HG03575 (cell line): ENCODE data around the gene RNASE2.
A peak's percentile ranks its signal among the peaks of the same experiment; 100 is the strongest.
"Not testable (repeated sequence)": the region's sequence is repeated elsewhere in the genome, so short reads cannot be mapped to it uniquely, and the experiment has no call there.

ENCODE experiments used
- ATAC-seq: cut with Tn5 transposase; IDR thresholded peaks from one replicate; pipeline ENCODE4 v1.9.1; 2021; ENCODE audit not compliant: unreplicated experiment, insufficient number of reproducible peaks, low FRiP score; ENCODE audit errors: extremely low read depth

RNASE2 gene

GRCh38 chr14:20978687-20979086 is 23.4 kb downstream of the RNASE2 start:
- no peak for ATAC-seq

GRCh38 chr14:20980906-20981305 is 25.6 kb downstream of the RNASE2 start:
- ATAC-seq, result no peak

- ATAC-seq, result no peak
These were observed 27.5 kb downstream of the RNASE2 start for GRCh38 chr14:20982646-20983369.

DNA sequence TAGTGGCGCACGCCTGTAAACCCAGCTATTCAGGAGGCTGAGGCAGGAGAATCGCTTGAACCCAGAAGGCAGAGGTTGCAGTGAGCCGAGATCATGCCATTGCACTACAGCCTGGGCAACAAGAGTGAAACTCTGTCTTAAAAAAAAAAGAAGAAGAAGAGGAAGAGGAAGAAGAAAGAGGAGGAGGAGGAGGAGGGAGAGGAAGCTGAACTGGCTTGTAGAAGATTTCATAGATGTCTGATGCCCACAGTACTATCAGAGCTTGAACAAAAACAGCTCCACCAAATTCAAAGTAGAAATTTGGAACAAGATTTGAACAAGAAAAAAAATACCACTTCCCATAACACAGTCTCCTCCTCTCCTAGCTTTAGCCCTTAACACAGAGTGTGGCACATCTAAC is 30.4 kb downstream of the RNASE2 start:
- not testable (repeated sequence) for ATAC-seq

GRCh38 chr14:20986811-20987210 is 31.5 kb downstream of the RNASE2 start:
- ATAC-seq, result no peak

- ATAC-seq, result no peak
These were observed 33.6 kb downstream of the RNASE2 start for GRCh38 chr14:20988717-20989470.

GRCh38 chr14:20989471-20989786 is 34.1 kb downstream of the RNASE2 start:
- no peak for ATAC-seq

GRCh38 chr14:20989787-20990600 is 34.7 kb downstream of the RNASE2 start, which contains the start of gene METTL17:
TSS of gene METTL17 (plus strand) at chr14:20989980. CDS start at chr14:20990003, 23 bp downstream.
- peak; percentile 82 for ATAC-seq

DNA sequence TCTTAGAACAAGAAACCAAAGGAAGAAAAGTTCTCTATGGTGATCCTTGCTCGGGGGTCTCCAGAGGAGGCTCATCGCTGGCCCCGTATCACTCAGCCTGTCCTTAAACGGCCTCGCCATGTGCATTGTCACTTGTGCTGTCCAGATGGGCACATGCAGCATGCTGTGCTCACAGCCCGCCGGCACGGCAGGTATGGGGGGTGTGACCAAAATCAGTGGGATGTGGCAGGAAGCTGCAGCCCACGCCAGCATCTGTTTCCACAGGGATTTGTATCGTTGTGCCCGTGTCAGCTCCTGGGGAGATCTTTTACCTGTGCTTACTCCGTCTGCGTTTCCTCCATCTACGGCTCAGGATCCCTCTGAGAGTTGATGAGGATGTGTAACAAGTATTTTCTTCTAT is 41.2 kb downstream of the RNASE2 start:
- ATAC-seq, result no peak

DNA sequence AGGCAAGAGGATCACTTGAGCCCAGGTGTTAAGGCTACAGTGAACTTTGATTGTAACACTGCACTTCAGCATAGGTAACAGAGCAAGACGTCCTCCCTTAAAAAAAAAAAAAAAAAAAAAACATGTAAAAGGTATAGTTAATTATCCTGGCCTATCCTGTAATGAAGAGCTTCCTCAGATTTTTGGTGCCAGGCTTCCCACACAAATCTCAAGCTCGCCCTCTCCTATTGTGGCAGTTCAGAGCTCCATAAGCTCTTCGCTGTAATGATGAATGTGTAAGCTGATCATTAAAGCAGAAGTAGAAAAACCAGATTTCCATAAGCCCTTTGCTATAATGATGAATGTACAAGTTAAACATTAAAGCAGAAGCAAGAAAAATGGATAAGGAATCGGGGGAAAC is 41.8 kb downstream of the RNASE2 start:
- no peak for ATAC-seq

GRCh38 chr14:20997564-20997963 is 42.3 kb downstream of the RNASE2 start:
- ATAC-seq, result no peak

DNA sequence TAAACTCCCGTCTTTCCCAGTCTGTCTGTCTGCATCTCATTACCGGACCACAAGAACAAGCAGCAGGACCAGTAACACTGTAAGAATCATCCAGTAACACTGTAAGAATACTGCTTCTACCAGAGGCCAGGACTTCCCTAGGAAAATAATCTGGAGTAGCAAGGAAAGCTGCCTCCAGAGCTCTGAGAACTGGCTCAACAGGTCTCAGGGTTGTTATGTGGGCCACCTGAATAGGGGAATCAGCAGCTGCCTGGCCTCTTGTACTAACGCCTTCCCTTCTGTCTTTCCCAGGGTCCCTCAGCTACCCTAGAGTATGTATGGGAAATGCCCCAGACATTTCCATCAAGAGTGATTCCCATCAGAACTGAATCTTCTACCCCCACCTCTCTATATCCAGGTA is 42.9 kb downstream of the RNASE2 start:
- ATAC-seq, result no peak

DNA sequence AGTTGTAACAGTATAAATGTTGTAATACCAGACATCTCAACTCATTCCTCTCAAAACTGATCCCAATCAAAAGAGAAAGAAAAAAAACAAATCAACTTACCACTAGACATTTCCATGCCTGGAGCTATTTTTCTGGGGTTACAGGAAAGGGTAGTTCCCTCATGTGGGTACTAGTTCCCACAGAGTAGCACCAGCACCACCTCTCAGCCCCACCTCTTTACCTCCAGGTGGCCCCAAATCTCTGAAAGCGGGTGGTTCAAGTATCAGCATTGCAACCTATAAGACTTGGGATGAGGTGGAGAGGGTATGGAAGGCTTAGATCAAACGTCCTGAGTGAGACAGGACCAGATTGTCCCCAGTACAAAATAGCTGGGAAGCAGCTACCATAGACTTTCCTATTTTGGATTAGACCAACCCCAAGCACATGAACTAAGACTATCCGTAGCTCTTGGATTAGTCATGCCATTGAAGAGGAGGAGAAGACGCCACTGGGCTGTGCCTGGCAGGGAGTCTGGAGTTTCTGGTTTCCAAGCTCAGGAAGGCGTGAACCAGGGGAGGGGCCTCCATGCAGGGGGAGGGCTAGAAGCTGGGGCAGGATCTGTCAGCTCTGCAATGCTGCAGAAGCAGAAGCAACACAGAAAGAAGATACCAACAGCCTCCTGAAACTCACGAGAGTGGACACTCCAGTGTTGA is 43.5 kb downstream of the RNASE2 start, which contains the start of gene SLC39A2:
TSS of gene SLC39A2 (plus strand) at position 620 of the 693 bp plus-strand sequence. CDS start 154 bp downstream, outside the sequence.
- no peak for ATAC-seq

- no peak for ATAC-seq
These were observed 44.3 kb downstream of the RNASE2 start for GRCh38 chr14:20999591-20999990.

GRCh38 chr14:21001218-21001617 is 45.9 kb downstream of the RNASE2 start:
- no peak for ATAC-seq

DNA sequence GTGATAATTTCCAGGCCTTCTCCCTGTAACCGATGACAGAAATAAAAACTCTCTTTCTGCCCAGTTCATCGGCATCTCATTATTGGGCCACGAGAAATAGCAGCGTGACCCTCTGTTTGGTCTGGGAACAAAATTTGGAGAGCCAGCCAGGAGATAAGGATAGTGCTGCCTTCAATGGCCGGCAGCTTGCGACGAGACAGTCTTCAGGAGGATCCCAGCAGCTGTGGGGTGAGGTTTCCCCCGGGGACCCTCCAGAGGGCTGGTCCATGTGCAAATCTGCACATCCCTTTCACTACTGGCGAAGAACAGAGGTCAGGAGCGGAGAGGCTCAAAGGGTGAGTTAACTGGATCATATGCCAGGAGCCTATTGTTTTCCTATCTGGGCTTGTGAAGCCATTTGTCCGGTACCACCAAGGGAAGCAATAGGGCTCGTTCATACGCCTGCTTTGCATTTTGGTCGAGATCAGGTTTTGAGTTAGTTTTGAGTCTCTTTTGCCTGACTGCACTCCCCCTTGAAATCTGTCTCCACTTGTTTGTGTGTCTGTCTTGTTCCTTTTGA is 48.6 kb downstream of the RNASE2 start:
- no peak for ATAC-seq
